A549 treated with AZD9567 at 1 μM for 4 hours (cell line): ENCODE measurements around the gene NFATC2. TPM values are rescaled to one million over a fixed set of nuclear protein-coding genes. Genes with fewer than 3 reads are reported as not detected.

Experiments
- total RNA-seq: library from RNA; stranded (reverse); fragments of 200-300 nt; extraction: Qiagen RNA extraction; gene quantifications from 5 replicates; pipeline ENCODE4 v1.2.3, GENCODE V29; 2022; ENCODE audit not compliant: insufficient read depth

Gene NFATC2
- 6.0 to 8.9 TPM (median 7.1 TPM) in 5 replicates for total RNA-seq

DNA sequence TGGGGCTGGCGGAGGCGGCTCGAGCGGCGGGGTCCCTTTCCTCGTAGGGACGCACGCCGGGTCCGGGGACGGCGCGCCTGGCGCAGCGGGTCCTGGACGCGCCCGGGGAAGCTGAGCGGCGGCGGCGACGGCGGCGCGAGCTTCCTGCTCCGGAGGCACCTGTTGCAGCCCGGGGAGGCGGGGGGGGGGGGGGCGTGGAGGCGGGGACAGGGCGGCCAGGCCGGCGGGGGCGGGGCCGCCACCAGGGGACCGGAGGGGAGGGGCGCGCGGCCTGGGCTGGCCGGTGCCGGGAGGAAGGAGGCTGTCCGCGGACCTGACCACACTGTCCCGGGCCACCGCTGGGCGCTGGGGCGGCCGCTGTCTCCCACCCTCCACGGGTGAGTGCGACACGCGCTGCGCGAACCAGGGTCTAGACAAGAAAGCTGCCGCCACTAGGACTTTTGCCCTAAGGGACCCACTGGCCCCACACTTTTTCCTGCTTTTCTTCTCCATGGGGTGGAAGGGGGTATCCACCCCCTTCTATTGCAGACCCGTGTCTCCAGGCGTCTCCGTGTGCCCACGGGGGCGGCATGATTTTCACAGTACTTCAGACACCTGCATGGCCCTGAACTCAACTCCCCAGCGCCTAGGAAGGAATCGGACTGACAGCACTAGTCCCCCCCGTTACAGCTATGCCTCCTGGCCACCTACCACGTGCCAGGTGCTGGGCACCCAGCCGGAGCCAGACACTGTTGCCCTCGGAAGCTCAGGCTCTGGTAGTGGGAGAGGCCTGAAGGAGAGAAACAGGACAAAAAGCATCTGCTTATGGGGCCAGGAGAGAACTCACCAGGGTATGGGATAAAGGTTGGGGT is at the start of gene NFATC2:
Gene NFATC2 (minus strand): TSS at position 149 of the 851 bp plus-strand sequence. CDS start 220 bp downstream, outside the sequence.

Other genes with a start within 250 kb of the NFATC2 start
- gene ATP9A, start 225.7 kb upstream of the NFATC2 start, total RNA-seq = 11.8 to 14.9 TPM (median 13.8 TPM) in 5 replicates